Stimulated activated CD4-positive, alpha-beta T cell treated with anti-CD3 and anti-CD28 coated beads, Interleukin-12 subunit alpha, Interleukin-12 subunit beta, amount 100 ng/mL, for 48 hours (primary cell): ENCODE results near the gene MT1H.
A peak's percentile ranks its signal among the peaks of the same experiment; 100 is the strongest.
"Not testable (repeated sequence)": the region's sequence is repeated elsewhere in the genome, so short reads cannot be mapped to it uniquely, and the experiment has no call there.

Experiments used
- DNase-seq, 3 donors: peaks; one replicate each; pipeline ENCODE4 v3.0.0-alpha.2; 2020; ENCODE audit warnings: low read depth in 2 of 3, low spot score in 1 of 3

Gene MT1H

GRCh38 chr16:56664506-56664905, 5.1 kb upstream of the MT1H start:
- DNase-seq, result no peak

GRCh38 chr16:56665286-56666261, 4.0 kb upstream of the MT1H start:
- not testable (repeated sequence) for DNase-seq

GRCh38 chr16:56667581-56668571, 1.7 kb upstream of the MT1H start, which contains the start of gene MT1G:
Gene MT1G (minus strand): TSS chr16:56668065. CDS start chr16:56667993, 72 bp downstream.
- DNase-seq, result no peak

- DNase-seq, result no peak
These were observed 416 bp downstream of the MT1H start for GRCh38 chr16:56669840-56670619.

GRCh38 chr16:56670620-56670934, 963 bp downstream of the MT1H start:
- no peak for DNase-seq

GRCh38 chr16:56671691-56672090, 2.1 kb downstream of the MT1H start:
- not testable (repeated sequence) for DNase-seq

- not testable (repeated sequence) for DNase-seq
These were observed 2.6 kb downstream of the MT1H start for GRCh38 chr16:56672171-56672570.

GRCh38 chr16:56672761-56673536, 3.3 kb downstream of the MT1H start:
- no peak for DNase-seq

- no peak for DNase-seq
These were observed 4.3 kb downstream of the MT1H start for GRCh38 chr16:56673921-56674320.

- not testable (repeated sequence) for DNase-seq
These were observed 5.0 kb downstream of the MT1H start for GRCh38 chr16:56674570-56674969.

GRCh38 chr16:56675685-56676210, 6.1 kb downstream of the MT1H start:
- DNase-seq, result no peak

- DNase-seq, result no peak
These were observed 7.9 kb downstream of the MT1H start for GRCh38 chr16:56677474-56677873.

GRCh38 chr16:56679078-56679730, 9.6 kb downstream of the MT1H start:
- DNase-seq, result no peak

- DNase-seq, result no peak
These were observed 10.2 kb downstream of the MT1H start for GRCh38 chr16:56679818-56680217.

- DNase-seq, result peak; percentile 83 to 86 (median 85)
These were observed 12.5 kb downstream of the MT1H start, which contains the start of gene MT1X for GRCh38 chr16:56681939-56682702. Gene MT1X (plus strand): TSS chr16:56682470. CDS start chr16:56682541, 71 bp downstream.

- no peak for DNase-seq
These were observed 13.2 kb downstream of the MT1H start for GRCh38 chr16:56682703-56683397.

GRCh38 chr16:56683424-56684172, 14.0 kb downstream of the MT1H start:
- no peak for DNase-seq
